Spinal cord (tissue), 10 donors: Measurements from ENCODE around the gene TIMP2. TPM values are rescaled to one million over a fixed set of nuclear protein-coding genes. Genes with fewer than 3 reads are reported as not detected.
A peak's percentile ranks its signal among the peaks of the same experiment; 100 is the strongest.
"Not testable (repeated sequence)": the region's sequence is repeated elsewhere in the genome, so short reads cannot be mapped to it uniquely, and the experiment has no call there.

Source experiments
- DNase-seq, 6 donors: peaks; one replicate each; pipeline versions ENCODE4 v3.0.0 to v3.0.0-alpha.2; 2013 to 2015; ENCODE audit warnings: low spot score in 6 of 6, low read depth in 4 of 6
- H3K27ac ChIP-seq: one replicate; pipeline ENCODE4 v1.5.1; 2013; ENCODE audit warnings: low read depth, low read length, control low read depth
- H3K27me3 ChIP-seq: one replicate; pipeline ENCODE4 v1.6.1; 2013; ENCODE audit warnings: low read length; ENCODE audit not compliant: control insufficient read depth, insufficient read depth
- H3K36me3 ChIP-seq: one replicate; pipeline ENCODE4 v1.6.1; 2013; ENCODE audit warnings: low read length; ENCODE audit not compliant: control insufficient read depth, insufficient read depth
- H3K4me1 ChIP-seq: one replicate; pipeline ENCODE4 v1.6.1; 2013; ENCODE audit warnings: low read length; ENCODE audit not compliant: control insufficient read depth, insufficient read depth
- H3K4me3 ChIP-seq: one replicate; pipeline ENCODE4 v1.5.1; 2013; ENCODE audit warnings: low read depth, low read length, control low read depth
- H3K9me3 ChIP-seq: one replicate; pipeline ENCODE4 v1.6.1; 2013; ENCODE audit warnings: low read length; ENCODE audit not compliant: control insufficient read depth, insufficient read depth
- WGBS: methylation state at CpG from one replicate; pipeline ENCODE4 v1.1.5; 2013; ENCODE audit warnings: missing lambda C conversion rate; ENCODE audit not compliant: insufficient coverage; 5-methylcytosine and 5-hydroxymethylcytosine counted together
- polyA plus RNA-seq, 2 donors: library from polyadenylated mRNA; unstranded; fragments of 120-200 nt; gene quantifications; one replicate each; pipeline ENCODE4 v1.2.1, GENCODE V29; 2013; ENCODE audit not compliant: insufficient read length in 2 of 2
- total RNA-seq, 2 donors: library from RNA; depleted of rRNA in 1 of 2; stranded (reverse); fragments of 120-200 nt in 1 of 2; fragments of >200 nt in 1 of 2; gene quantifications; one replicate each; pipeline versions ENCODE4 v1.2.3 to v1.2.4, GENCODE V29; 2013 to 2014
- donor health status: healthy.

TIMP2 gene
- total and polyA plus RNA-seq, 4 donors: 139 to 417 (median 288) TPM

DNA sequence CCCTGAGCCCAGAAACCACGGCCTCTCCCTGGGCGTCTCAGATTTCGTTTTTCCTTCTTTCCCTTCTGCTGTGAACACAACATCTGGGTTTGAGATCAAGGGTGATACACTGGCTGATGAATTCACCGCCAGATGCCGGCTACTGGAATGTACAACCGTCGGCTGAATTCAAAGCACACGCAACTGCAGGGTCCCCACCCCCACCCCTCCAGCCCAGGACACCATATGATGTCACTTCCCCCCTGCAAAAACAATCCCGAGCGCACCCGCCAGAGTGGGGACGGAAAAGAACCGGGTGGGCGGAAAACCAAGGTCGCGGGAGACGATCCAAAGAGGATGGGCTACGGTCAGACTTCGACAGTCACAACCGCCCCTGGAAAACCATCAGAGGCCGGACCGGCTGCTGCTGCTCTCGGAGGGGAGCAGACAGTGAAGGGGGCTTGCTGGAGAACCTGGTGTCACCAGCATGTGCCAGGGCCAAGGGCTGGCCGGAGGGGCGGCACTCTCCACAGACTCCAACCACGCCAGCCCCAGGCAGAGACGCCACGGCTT lies 45.5 kb downstream of the TIMP2 start:
- DNase-seq: peak in 2 of 6 donors; percentile 25 to 74
- Histone ChIP-seq H3K9me3 (no peaks in the 10 kb centered on the region), H3K4me3 (no peak overlapping the region), H3K27ac (peak overlapping the region; percentile 93), H3K4me1 (peaks cover 73% of the 10 kb centered on the region), H3K36me3 (peaks cover 29% of the 10 kb centered on the region), H3K27me3 (no peaks in the 10 kb centered on the region)
- 59% methylated on average over 25 of the region's 28 CpGs for WGBS

DNA sequence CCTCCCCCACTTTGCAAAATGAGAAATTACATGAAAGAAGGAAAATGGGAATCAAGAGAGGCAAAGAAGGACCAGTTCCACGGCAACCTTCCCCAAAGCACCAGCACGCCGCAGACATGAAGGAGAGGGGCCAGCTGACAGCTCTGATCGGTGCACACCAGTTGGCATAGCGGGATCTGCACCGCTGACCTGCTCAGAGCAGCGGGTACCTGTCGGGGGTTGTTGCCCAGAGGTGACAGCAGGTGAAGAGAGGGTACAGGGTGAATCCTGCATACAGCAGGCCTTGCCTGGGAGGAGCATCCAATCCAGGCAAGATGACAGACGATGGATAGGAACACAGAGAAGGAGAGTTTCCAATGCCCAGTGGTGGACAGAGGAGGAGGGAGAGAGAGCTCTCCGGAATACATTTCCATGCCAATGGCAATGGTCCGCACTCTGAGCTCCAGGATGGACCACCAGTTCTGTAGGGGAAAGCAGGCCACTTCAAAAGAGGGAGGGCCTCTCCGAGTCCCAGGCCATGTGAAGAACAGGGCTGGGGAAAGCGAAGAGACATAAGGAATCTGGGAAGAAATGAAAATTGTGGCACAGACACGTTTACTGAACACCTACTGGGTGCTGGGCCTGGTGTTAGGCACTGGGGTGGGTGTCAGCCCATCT lies 46.2 kb downstream of the TIMP2 start:
- WGBS: 79% methylated on average over 12 of the region's 14 CpGs
- Histone ChIP-seq H3K27ac (peak overlapping the region; percentile 93), H3K4me3 (no peak overlapping the region), H3K36me3 (peaks cover 25% of the 10 kb centered on the region), H3K9me3 (no peaks in the 10 kb centered on the region), H3K27me3 (no peaks in the 10 kb centered on the region), H3K4me1 (peaks cover 72% of the 10 kb centered on the region)
- DNase-seq: no peak

DNA sequence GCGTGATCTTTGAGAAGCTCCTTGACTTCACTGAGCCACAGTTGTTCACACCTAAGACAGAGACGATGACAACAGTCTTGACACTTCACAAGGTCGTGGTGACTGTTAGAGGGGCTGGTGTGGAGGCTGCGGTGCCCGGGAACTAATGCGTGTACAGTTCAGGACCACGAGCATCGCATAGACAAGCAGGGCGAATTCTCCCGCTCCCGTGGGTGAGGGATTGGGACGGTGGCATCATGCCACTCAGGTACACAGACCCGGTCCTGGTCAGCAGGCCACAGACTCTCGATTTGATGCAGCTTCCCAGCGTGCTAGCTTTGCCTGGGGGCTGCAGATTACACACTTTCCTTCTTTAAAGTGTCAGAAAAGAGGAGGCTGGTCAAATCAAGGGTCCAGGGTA lies 46.9 kb downstream of the TIMP2 start:
- WGBS: 85% methylated on average over 15 of the region's 15 CpGs
- no peaks in the 10 kb centered on the region for H3K9me3 ChIP-seq
- DNase-seq: no peak
- H3K27me3 ChIP-seq: no peaks in the 10 kb centered on the region
- peaks cover 32% of the 10 kb centered on the region for H3K36me3 ChIP-seq
- peak overlapping the region; percentile 2 for H3K27ac ChIP-seq
- peaks cover 72% of the 10 kb centered on the region for H3K4me1 ChIP-seq
- H3K4me3 ChIP-seq: no peak overlapping the region

DNA sequence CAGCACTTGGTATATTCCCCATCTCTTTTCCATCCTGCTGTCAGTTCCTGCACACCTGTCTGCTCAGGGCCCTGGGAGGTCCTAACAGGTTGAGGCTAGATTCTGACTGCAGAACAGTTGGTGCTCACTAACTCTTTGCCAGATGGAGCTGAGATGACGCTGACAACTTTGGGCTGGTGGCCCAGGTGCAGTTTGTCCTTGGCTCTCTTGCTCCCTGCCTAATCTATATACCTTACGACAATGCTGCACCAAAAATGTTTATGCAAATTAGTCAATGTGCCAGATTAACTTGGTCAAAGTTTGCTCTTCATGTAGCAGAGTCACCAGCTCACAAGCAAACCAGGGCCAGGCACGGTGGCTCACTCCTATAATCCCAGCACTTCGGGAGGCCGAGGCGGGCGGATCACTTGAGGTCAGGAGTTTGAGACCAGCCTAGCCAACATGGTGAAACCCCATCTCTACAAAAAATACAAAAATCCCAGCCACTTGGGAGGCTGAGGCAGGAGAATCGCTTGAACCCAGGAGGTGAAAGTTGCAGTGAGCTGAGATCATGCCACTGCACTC lies 48.2 kb downstream of the TIMP2 start:
- Histone ChIP-seq H3K36me3 (peaks cover 33% of the 10 kb centered on the region), H3K4me1 (peaks cover 61% of the 10 kb centered on the region)
- WGBS: 87% methylated on average over 5 of the region's 8 CpGs
- DNase-seq, H3K4me3 ChIP-seq, H3K27ac ChIP-seq, H3K9me3 ChIP-seq, H3K27me3 ChIP-seq: not testable (repeated sequence)

DNA sequence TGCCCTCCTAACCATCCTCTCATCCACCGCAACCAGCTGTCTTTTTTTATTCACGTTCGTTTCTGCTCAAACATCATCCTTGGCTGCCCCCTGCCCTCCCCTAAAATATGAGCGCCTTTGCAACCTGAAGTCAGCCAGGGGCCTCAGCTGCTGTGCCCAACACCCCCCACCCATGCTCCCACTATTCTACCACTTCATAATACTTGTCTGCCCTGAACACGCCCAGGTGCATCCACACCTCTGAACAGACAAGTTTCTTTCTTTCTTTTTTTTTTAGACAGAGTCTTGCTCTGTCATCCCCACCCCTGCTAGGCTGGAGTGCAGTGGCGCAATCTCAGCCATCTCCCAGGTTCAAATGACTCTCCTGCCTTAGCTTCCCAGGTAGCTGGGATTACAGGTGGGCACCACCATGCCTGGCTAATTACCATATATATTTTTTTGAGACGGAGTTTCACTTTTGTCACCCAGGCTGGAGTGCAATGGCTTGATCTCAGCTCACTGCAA lies 49.0 kb downstream of the TIMP2 start:
- Histone ChIP-seq H3K4me3 (no peak overlapping the region), H3K27me3 (no peaks in the 10 kb centered on the region), H3K4me1 (peaks cover 57% of the 10 kb centered on the region), H3K36me3 (peaks cover 38% of the 10 kb centered on the region), H3K27ac (no peak overlapping the region), H3K9me3 (no peaks in the 10 kb centered on the region)
- DNase-seq: no peak
- WGBS: 82% methylated on average over 7 of the region's 7 CpGs

DNA sequence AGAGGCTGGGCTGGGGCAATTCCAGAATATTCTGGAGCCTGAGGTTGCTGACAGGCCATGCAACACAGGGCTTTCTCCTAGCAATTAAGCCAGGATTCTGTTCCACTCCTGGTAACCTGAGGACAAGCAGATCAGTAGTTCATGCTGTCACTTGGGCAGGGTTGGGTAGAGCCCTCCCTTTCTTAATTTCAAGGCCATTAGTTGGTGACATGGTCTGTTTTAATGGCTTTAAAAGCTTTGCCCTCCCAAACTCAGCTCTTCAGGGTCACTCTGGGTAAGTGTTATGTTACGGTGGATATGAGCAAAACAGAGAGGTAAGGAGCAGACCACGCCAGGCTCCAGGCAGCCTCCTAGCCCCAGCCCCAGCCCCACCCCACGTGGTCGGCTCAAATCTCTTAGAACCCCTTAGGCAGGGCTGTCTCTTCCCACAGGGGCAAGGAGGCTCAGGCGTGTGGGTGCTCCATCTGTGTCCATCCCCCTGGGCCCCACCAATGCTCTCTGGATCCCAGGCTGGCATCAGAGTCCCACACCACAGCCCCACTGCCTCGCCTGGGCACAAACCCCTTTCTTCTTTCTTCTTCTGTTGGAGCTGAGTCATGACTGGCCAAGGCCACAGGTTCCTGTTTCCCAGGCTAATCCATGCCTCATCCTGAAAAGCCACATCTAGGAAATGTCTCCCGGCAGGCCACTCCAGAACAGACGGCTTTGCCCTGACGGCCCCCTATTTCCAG lies 49.7 kb downstream of the TIMP2 start:
- no peaks in the 10 kb centered on the region for H3K27me3 ChIP-seq
- H3K9me3 ChIP-seq: no peaks in the 10 kb centered on the region
- DNase-seq: no peak
- H3K27ac ChIP-seq: no peak overlapping the region
- 73% methylated on average over 7 of the region's 9 CpGs for WGBS
- no peak overlapping the region for H3K4me3 ChIP-seq
- peaks cover 40% of the 10 kb centered on the region for H3K36me3 ChIP-seq
- peaks cover 56% of the 10 kb centered on the region for H3K4me1 ChIP-seq

DNA sequence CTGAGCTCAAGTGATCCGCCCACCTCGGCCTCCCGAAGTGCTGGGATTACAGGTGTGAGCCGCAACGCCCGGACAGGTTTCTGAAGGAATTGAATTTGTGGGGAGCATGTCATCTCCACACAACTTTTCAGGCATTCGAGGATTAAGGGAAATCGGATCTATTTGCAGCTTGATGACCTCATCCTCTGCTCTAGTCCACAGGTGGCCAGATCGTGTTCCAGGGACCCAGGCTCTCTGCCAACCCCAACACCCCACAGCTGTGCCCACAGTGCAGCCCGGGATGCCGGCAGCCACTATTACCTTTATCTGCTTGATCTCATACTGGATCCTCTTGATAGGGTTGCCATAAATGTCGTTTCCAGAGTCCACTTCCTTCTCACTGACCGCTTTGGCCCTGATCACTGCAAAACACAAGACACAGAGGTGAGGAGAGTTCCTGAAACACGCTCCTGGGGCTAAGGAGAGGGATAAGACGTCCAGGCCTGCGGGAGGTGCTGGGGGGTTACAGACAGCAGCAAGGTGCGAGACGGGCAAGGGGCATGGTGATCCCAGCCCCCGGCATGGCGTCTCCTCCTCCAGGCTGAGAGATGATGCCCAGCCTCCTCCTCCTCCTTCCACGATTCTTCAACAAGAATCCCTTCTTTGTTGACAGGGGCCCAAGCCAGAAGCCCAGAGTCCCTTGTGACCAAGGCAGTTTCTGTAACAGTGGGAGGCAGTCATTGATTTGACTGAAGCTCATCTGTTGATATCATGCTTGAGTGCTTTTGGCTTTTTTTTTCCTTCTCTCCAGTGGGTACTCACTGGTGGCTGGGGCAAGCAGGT lies 51.5 kb downstream of the TIMP2 start:
- Histone ChIP-seq H3K27me3 (no peaks in the 10 kb centered on the region), H3K36me3 (peaks cover 53% of the 10 kb centered on the region), H3K4me1 (peaks cover 39% of the 10 kb centered on the region), H3K9me3 (no peaks in the 10 kb centered on the region), H3K4me3 (no peak overlapping the region), H3K27ac (peak overlapping the region; percentile 80)
- 70% methylated on average over 10 of the region's 21 CpGs for WGBS
- peak in 2 of 6 donors; percentile 50 to 68 for DNase-seq

DNA sequence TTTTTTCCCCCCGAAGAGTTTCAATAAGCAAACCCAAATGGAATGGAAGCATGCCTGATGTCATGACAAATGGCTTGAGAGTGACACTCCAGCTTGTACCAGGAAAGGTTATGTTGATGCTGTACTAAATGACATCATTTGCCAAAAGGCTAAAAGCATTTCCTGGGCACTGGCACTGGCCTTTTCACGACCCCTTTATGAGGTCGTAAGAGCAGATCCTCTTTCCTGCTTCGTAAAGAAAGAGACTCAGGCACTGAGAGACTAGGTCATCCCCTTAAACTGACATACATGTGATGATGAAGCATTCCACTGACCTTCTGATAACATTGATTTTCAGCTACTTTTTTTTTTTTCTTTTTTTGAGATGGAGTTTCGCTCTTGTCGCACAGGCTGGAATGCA lies 52.7 kb downstream of the TIMP2 start:
- no peak overlapping the region for H3K27ac ChIP-seq
- H3K9me3 ChIP-seq: no peaks in the 10 kb centered on the region
- WGBS: 86% methylated on average over 5 of the region's 6 CpGs
- no peaks in the 10 kb centered on the region for H3K27me3 ChIP-seq
- peaks cover 33% of the 10 kb centered on the region for H3K4me1 ChIP-seq
- H3K36me3 ChIP-seq: peaks cover 52% of the 10 kb centered on the region
- no peak overlapping the region for H3K4me3 ChIP-seq
- DNase-seq: no peak

DNA sequence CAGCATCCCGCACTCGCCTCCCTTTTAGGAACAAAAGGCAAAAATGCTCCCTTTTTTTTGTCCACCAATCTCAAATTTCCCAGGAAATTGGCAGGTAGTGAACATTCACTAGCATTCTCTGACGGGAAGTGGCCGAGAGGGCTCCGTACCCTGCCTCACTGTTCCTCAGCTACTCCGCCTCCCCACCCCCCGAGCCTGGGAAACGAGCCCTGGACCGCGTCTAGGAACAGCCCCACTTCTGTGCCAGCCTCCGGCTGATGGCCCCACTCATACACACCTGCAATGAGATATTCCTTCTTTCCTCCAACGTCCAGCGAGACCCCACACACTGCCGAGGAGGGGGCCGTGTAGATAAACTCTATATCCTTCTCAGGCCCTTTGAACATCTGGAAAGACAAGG lies 54.6 kb downstream of the TIMP2 start:
- WGBS: 76% methylated on average over 9 of the region's 15 CpGs
- peaks cover 31% of the 10 kb centered on the region for H3K4me1 ChIP-seq
- peaks cover 55% of the 10 kb centered on the region for H3K36me3 ChIP-seq
- no peaks in the 10 kb centered on the region for H3K9me3 ChIP-seq
- H3K27me3 ChIP-seq: no peaks in the 10 kb centered on the region
- no peak for DNase-seq
- no peak overlapping the region for H3K4me3 ChIP-seq
- H3K27ac ChIP-seq: no peak overlapping the region
